Left cardiac atrium (tissue), 4 donors: Measurements from ENCODE around the gene PHC2. TPM values are rescaled to one million over a fixed set of nuclear protein-coding genes. Genes with fewer than 3 reads are reported as not detected.
"Not testable (repeated sequence)": the region's sequence is repeated elsewhere in the genome, so short reads cannot be mapped to it uniquely, and the experiment has no call there.

Experiments
- ATAC-seq, 2 donors: fragments of 200-7000 bp; cut with Tn5 transposase; one replicate each; pipeline ENCODE4 v1.9.1; 2020; ENCODE audit warnings: mild to moderate bottlenecking in 2 of 2, moderate library complexity in 2 of 2
- DNase-seq: peaks from one replicate; pipeline ENCODE4 v3.0.0-alpha.2; 2020
- intact Hi-C, 2 donors: fragments of 100-400 bp; cut with DNase I; formaldehyde crosslinking; loops; one replicate each; pipeline versions ENCODE4 v1.14.1 to v1.15.1; 2022 to 2023
- total RNA-seq, 2 donors: library from RNA; stranded (reverse); fragmentation: NEBNext Ultra II Directional; extraction: Animal tissue kit (Norgen Biotek cat#: 25700); gene quantifications; one replicate each; pipeline ENCODE4 v1.2.1, GENCODE V29; 2021
- donor health status: DM: no; HTN: yes; CAD: no.
- donor health status: DM: no; HTN: yes; CAD: no; lungs with severe emphysema.
- donor health status: DM: yes; HTN: yes; CAD: no.
- donor health status: Dilated cardiomyopathy.

The PHC2 gene
- total RNA-seq, 2 donors from 2014 or later: 75.0 to 139 TPM

GRCh38 chr1:33312413-33312749 lies 118.5 kb downstream of the PHC2 start:
- no peak for ATAC-seq
- intact Hi-C loops: no loop called here
- peak; percentile 10 for DNase-seq

- peak; percentile 7 for DNase-seq
- ATAC-seq: no peak
- intact Hi-C loops: no loop called here
Observed at GRCh38 chr1:33311706-33312412, 119.0 kb downstream of the PHC2 start.

- DNase-seq (peak; percentile 6), ATAC-seq (no peak)
- intact Hi-C loops: no loop called here
Observed at GRCh38 chr1:33310702-33311101, 120.2 kb downstream of the PHC2 start.

GRCh38 chr1:33309351-33309750 lies 121.5 kb downstream of the PHC2 start:
- DNase-seq, intact Hi-C loops, ATAC-seq: not testable (repeated sequence)

GRCh38 chr1:33307494-33307864 lies 123.4 kb downstream of the PHC2 start:
- intact Hi-C loops: no loop called here
- ATAC-seq: no peak
- no peak for DNase-seq

- intact Hi-C loops: no loop called here
- ATAC-seq (peak; percentile 53 to 60), DNase-seq (no peak)
Observed at GRCh38 chr1:33306653-33307493, 124.0 kb downstream of the PHC2 start.

- intact Hi-C loops: no loop called here
- no peak for ATAC-seq
- DNase-seq: no peak
Observed at GRCh38 chr1:33305816-33306652, 124.9 kb downstream of the PHC2 start.

- intact Hi-C loops: no loop called here
- no peak for ATAC-seq
- no peak for DNase-seq
Observed at GRCh38 chr1:33305016-33305415, 125.9 kb downstream of the PHC2 start.

- intact Hi-C loops: no loop called here
- no peak for DNase-seq
- ATAC-seq: no peak
Observed at GRCh38 chr1:33302325-33302724, 128.6 kb downstream of the PHC2 start.

- DNase-seq: no peak
- intact Hi-C loops: no loop called here
- ATAC-seq: peak; percentile 28 to 41
Observed at GRCh38 chr1:33301273-33301984, 129.5 kb downstream of the PHC2 start.

GRCh38 chr1:33300673-33301072 lies 130.2 kb downstream of the PHC2 start:
- intact Hi-C loops: no loop called here
- DNase-seq: peak; percentile 70
- peak; percentile 26 to 42 for ATAC-seq

- ATAC-seq: no peak
- intact Hi-C loops: loop anchor here (2.0 to 10.0 kb wide), 4 partner anchors 67 to 168 kb away; no protein-coding TSS in a partner anchor
- no peak for DNase-seq
Observed at GRCh38 chr1:33299461-33300155, 131.3 kb downstream of the PHC2 start.

- DNase-seq (peak; percentile 81), ATAC-seq (peak; percentile 60 to 65)
- intact Hi-C loops: loop anchor here (2.0 to 10.0 kb wide), 4 partner anchors 68 to 169 kb away; no protein-coding TSS in a partner anchor
Observed at GRCh38 chr1:33298623-33299277, 132.1 kb downstream of the PHC2 start.

- intact Hi-C loops: loop anchor here (2.0 to 10.0 kb wide), 4 partner anchors 69 to 169 kb away; no protein-coding TSS in a partner anchor
- DNase-seq (no peak), ATAC-seq (no peak)
Observed at GRCh38 chr1:33297911-33298622, 132.8 kb downstream of the PHC2 start.

- intact Hi-C loops: loop anchor here (5.0 to 10.0 kb wide), 3 partner anchors 70 to 170 kb away; no protein-coding TSS in a partner anchor
- ATAC-seq (no peak), DNase-seq (no peak)
Observed at GRCh38 chr1:33296824-33297223, 134.1 kb downstream of the PHC2 start.

GRCh38 chr1:33296082-33296458 lies 134.8 kb downstream of the PHC2 start:
- ATAC-seq: no peak
- no peak for DNase-seq
- intact Hi-C loops: loop anchor here (5.0 to 10.0 kb wide), 3 partner anchors 71 to 171 kb away; no protein-coding TSS in a partner anchor
